Sciatic nerve (tissue), 2 donors: Measurements from ENCODE around the gene PRRG2. TPM values are rescaled to one million over a fixed set of nuclear protein-coding genes. Genes with fewer than 3 reads are reported as not detected.
"Not testable (repeated sequence)": the region's sequence is repeated elsewhere in the genome, so short reads cannot be mapped to it uniquely, and the experiment has no call there.

Experiments
- ATAC-seq: fragments of 200-7000 bp; cut with Tn5 transposase; one replicate; pipeline ENCODE4 v1.9.1; 2020; ENCODE audit warnings: mild to moderate bottlenecking, moderate library complexity
- DNase-seq: peaks from one replicate; pipeline ENCODE4 v3.0.0-alpha.2; 2020; ENCODE audit warnings: low spot score
- intact Hi-C: fragments of 100-400 bp; cut with DNase I; formaldehyde crosslinking; loops from one replicate; pipeline ENCODE4 v1.14.2; 2022
- total RNA-seq: library from RNA; stranded (reverse); fragmentation: NEBNext Ultra II Directional; extraction: Animal tissue kit (Norgen Biotek cat#: 25700); gene quantifications from one replicate; pipeline ENCODE4 v1.2.1, GENCODE V29; 2021
- donor health status: DM: no; HTN: no; CAD: no.
- donor health status: DM: no; HTN: no; CAD: no.

The PRRG2 gene
- total RNA-seq, 1 donor from 2014 or later, result 1.7 TPM

GRCh38 chr19:49631610-49632192 is 50.6 kb downstream of the PRRG2 start:
- ATAC-seq (no peak), DNase-seq (no peak)
- intact Hi-C loops, result no loop called here

- no peak for ATAC-seq
- DNase-seq, result no peak
- intact Hi-C loops, result no loop called here
Observed at GRCh38 chr19:49632576-49632975, 51.5 kb downstream of the PRRG2 start.

GRCh38 chr19:49633273-49633672 is 52.2 kb downstream of the PRRG2 start:
- intact Hi-C loops, DNase-seq, ATAC-seq: not testable (repeated sequence)

GRCh38 chr19:49635530-49636232 is 54.6 kb downstream of the PRRG2 start:
- intact Hi-C loops, result no loop called here
- ATAC-seq, result no peak
- no peak for DNase-seq

GRCh38 chr19:49636233-49636932 is 55.3 kb downstream of the PRRG2 start:
- DNase-seq (no peak), ATAC-seq (no peak)
- intact Hi-C loops, result no loop called here

- intact Hi-C loops, result no loop called here
- DNase-seq, result peak; percentile 93
- ATAC-seq, result peak; percentile 25
Observed at GRCh38 chr19:49637821-49638738, 57.0 kb downstream of the PRRG2 start.

GRCh38 chr19:49639401-49640112 is 58.4 kb downstream of the PRRG2 start:
- intact Hi-C loops, result no loop called here
- DNase-seq, result no peak
- no peak for ATAC-seq

GRCh38 chr19:49640113-49640898 is 59.2 kb downstream of the PRRG2 start, which contains the start of gene RRAS:
Gene RRAS (minus strand): TSS chr19:49640143. CDS start chr19:49640098, 45 bp downstream.
- DNase-seq, result peak; percentile 100
- intact Hi-C loops, result no loop called here
- peak; percentile 81 for ATAC-seq

Other genes starting within 250 kb of the PRRG2 start
- gene CD37, start 245.9 kb upstream of the PRRG2 start, total RNA-seq, result 21.3 TPM
- 33.0 TPM for gene TEAD2, start 218.9 kb upstream of the PRRG2 start, total RNA-seq
- 0.89 TPM for gene DKKL1, start 217.4 kb upstream of the PRRG2 start, total RNA-seq
- gene KASH5, start 193.1 kb upstream of the PRRG2 start, total RNA-seq, result not detected
- not detected for gene PTH2, start 157.9 kb upstream of the PRRG2 start, total RNA-seq
- gene GFY, start 155.9 kb upstream of the PRRG2 start, total RNA-seq, result not detected
- gene SLC17A7, start 139.8 kb upstream of the PRRG2 start, total RNA-seq, result 3.8 TPM
- gene PIH1D1, start 129.5 kb upstream of the PRRG2 start, total RNA-seq, result 73.2 TPM
- gene ALDH16A1, start 128.1 kb upstream of the PRRG2 start, total RNA-seq, result 23.0 TPM
- 19.6 TPM for gene FLT3LG, start 107.1 kb upstream of the PRRG2 start, total RNA-seq
- 1,735 TPM for gene RPL13A, start 93.7 kb upstream of the PRRG2 start, total RNA-seq
- gene RPS11, start 84.9 kb upstream of the PRRG2 start, total RNA-seq, result 1,507 TPM
- gene FCGRT, start 68.7 kb upstream of the PRRG2 start, total RNA-seq, result 263 TPM
- 48.5 TPM for gene RCN3, start 53.3 kb upstream of the PRRG2 start, total RNA-seq
- gene NOSIP, start 760 bp upstream of the PRRG2 start, total RNA-seq, result 41.7 TPM
- 37.0 TPM for gene PRR12, start 9.9 kb downstream of the PRRG2 start, total RNA-seq
- 135 TPM for gene RRAS, start 58.8 kb downstream of the PRRG2 start, total RNA-seq
- gene SCAF1, start 60.9 kb downstream of the PRRG2 start, total RNA-seq, result 65.5 TPM
- gene IRF3, start 84.5 kb downstream of the PRRG2 start, total RNA-seq, result 76.7 TPM
- 11.5 TPM for gene BCL2L12, start 84.6 kb downstream of the PRRG2 start, total RNA-seq
- gene PRMT1, start 96.0 kb downstream of the PRRG2 start, total RNA-seq, result 103 TPM
- 3.7 TPM for gene ADM5, start 108.3 kb downstream of the PRRG2 start, total RNA-seq
- gene CPT1C, start 109.8 kb downstream of the PRRG2 start, total RNA-seq, result 5.9 TPM
- 0.85 TPM for gene TSKS, start 182.0 kb downstream of the PRRG2 start, total RNA-seq
- 74.3 TPM for gene AP2A1, start 185.7 kb downstream of the PRRG2 start, total RNA-seq
- 26.4 TPM for gene FUZ, start 232.0 kb downstream of the PRRG2 start, total RNA-seq
- gene MED25, start 237.0 kb downstream of the PRRG2 start, total RNA-seq, result 39.7 TPM